MM.1S (cell line): Measurements from ENCODE around the gene CDC42BPA.

Source experiments
- DNase-seq: peaks from one replicate; pipeline ENCODE4 v3.0.0-alpha.2; 2015
- H2AFZ ChIP-seq: fragments of 300-600 bp; sonication (generic); 2 replicates; pipeline ENCODE4 v1.6.0; 2016; ENCODE audit warnings: antibody characterized with exemption, low read length
- H3F3A ChIP-seq: fragments of 300-600 bp; sonication (generic); 2 replicates; pipeline ENCODE4 v1.6.1; 2016; ENCODE audit warnings: mild to moderate bottlenecking, antibody characterized with exemption, low read length, moderate library complexity, mixed read lengths; ENCODE audit not compliant: insufficient read depth
- H3K27ac ChIP-seq: fragments of 300-600 bp; sonication (generic); 2 replicates; pipeline ENCODE4 v1.5.1; 2016; ENCODE audit warnings: mild to moderate bottlenecking, low read length
- H3K27me3 ChIP-seq: fragments of 300-600 bp; sonication (generic); replicated peaks from 2 replicates; pipeline ENCODE4 v1.6.0; 2016; ENCODE audit warnings: low read length; ENCODE audit not compliant: insufficient read depth
- H3K36me3 ChIP-seq: fragments of 300-600 bp; sonication (generic); replicated peaks from 2 replicates; pipeline ENCODE4 v1.6.1; 2016; ENCODE audit warnings: mild to moderate bottlenecking, low read length, mixed read lengths; ENCODE audit not compliant: insufficient read depth
- H3K4me1 ChIP-seq: fragments of 300-600 bp; sonication (generic); 2 replicates; pipeline ENCODE4 v1.6.1; 2016; ENCODE audit warnings: low read length, mixed read lengths
- H3K4me2 ChIP-seq: fragments of 300-600 bp; sonication (generic); 2 replicates; pipeline ENCODE4 v1.6.0; 2016; ENCODE audit warnings: low read depth, low read length
- H3K4me3 ChIP-seq: fragments of 300-600 bp; sonication (generic); 2 replicates; pipeline ENCODE4 v1.5.1; 2016; ENCODE audit warnings: low read length, mixed read lengths
- H3K79me2 ChIP-seq: fragments of 300-600 bp; sonication (generic); 2 replicates; pipeline ENCODE4 v1.6.1; 2016; ENCODE audit warnings: mixed run types, low read length, mixed read lengths
- H3K9ac ChIP-seq: fragments of 300-600 bp; sonication (generic); 2 replicates; pipeline ENCODE4 v1.6.1; 2016; ENCODE audit warnings: low read length, mixed read lengths
- H3K9me2 ChIP-seq: fragments of 300-600 bp; sonication (generic); replicated peaks from 2 replicates; pipeline ENCODE4 v1.6.1; 2016; ENCODE audit warnings: mild to moderate bottlenecking, low read length, mixed read lengths; ENCODE audit not compliant: insufficient read depth
- H3K9me3 ChIP-seq: fragments of 300-600 bp; sonication (generic); replicated peaks from 2 replicates; pipeline ENCODE4 v1.6.1; 2016; ENCODE audit warnings: mild to moderate bottlenecking, low read length, mixed read lengths; ENCODE audit not compliant: insufficient read depth
- H4K20me1 ChIP-seq: fragments of 300-600 bp; sonication (generic); 2 replicates; pipeline ENCODE4 v1.6.1; 2016; ENCODE audit warnings: mild to moderate bottlenecking, low read length, moderate library complexity, mixed read lengths; ENCODE audit not compliant: insufficient read depth
- CTCF ChIP-seq: fragments of 300-600 bp; sonication (generic); IDR thresholded peaks from 2 replicates; pipeline ENCODE4 v1.5.1; 2016; ENCODE audit warnings: antibody characterized with exemption, low read length, mixed read lengths
- EZH2 ChIP-seq: fragments of 300-600 bp; sonication (generic); optimal IDR thresholded peaks from 2 replicates; pipeline ENCODE3; 2017; ENCODE audit warnings: low read depth, mild to moderate bottlenecking, antibody characterized with exemption, low read length, mixed read lengths
- EZH2phosphoT487 ChIP-seq: fragments of 300-600 bp; sonication (generic); IDR thresholded peaks from 2 replicates; pipeline ENCODE4 v1.6.1; 2018; ENCODE audit warnings: antibody characterized with exemption, low read length

Gene CDC42BPA

GRCh38 chr1:227255086-227255732, 63.1 kb downstream of the CDC42BPA start:
- Histone ChIP-seq H3K4me1 (no peaks in the 10 kb centered on the region), H2AFZ (no peak overlapping the region), H3K27ac (no peak overlapping the region), H3K79me2 (no peaks in the 10 kb centered on the region), H4K20me1 (no peaks in the 10 kb centered on the region), H3K9me3 (no peaks in the 10 kb centered on the region), H3K4me3 (no peak overlapping the region), H3K9me2 (no peaks in the 10 kb centered on the region), H3K4me2 (no peak overlapping the region), H3K36me3 (no peaks in the 10 kb centered on the region), H3F3A (no peaks in the 10 kb centered on the region), H3K9ac (no peak overlapping the region), H3K27me3 (no peaks in the 10 kb centered on the region)
- DNase-seq = no peak
- TF ChIP-seq CTCF = no peak
- no peak for TF ChIP-seq EZH2phosphoT487
- TF ChIP-seq EZH2 = no peak

- no peaks in the 10 kb centered on the region for H3K4me1 ChIP-seq
- no peaks in the 10 kb centered on the region for H3K27me3 ChIP-seq
Measured at GRCh38 chr1:227253065-227253464, 65.2 kb downstream of the CDC42BPA start.

GRCh38 chr1:227245613-227246320, 72.5 kb downstream of the CDC42BPA start:
- Histone ChIP-seq H3K79me2 (no peaks in the 10 kb centered on the region), H3K9me3 (no peaks in the 10 kb centered on the region)
- no peak for TF ChIP-seq EZH2
- no peak for TF ChIP-seq EZH2phosphoT487
- no peak for TF ChIP-seq CTCF

More at GRCh38 chr1:227253065-227253464, 65.2 kb downstream of the CDC42BPA start:
- H4K20me1 ChIP-seq = no peaks in the 10 kb centered on the region
- H3K9ac ChIP-seq = no peak overlapping the region
- H3F3A ChIP-seq = no peaks in the 10 kb centered on the region
- H3K4me2 ChIP-seq = no peak overlapping the region
- no peak overlapping the region for H3K4me3 ChIP-seq
- H2AFZ ChIP-seq = no peak overlapping the region
- H3K9me3 ChIP-seq = no peaks in the 10 kb centered on the region
- H3K79me2 ChIP-seq = no peaks in the 10 kb centered on the region
- no peak overlapping the region for H3K27ac ChIP-seq
- DNase-seq = no peak
- no peaks in the 10 kb centered on the region for H3K9me2 ChIP-seq
- TF ChIP-seq EZH2 (no peak), EZH2phosphoT487 (no peak), CTCF (no peak)
- H3K36me3 ChIP-seq = no peaks in the 10 kb centered on the region

More at GRCh38 chr1:227245613-227246320, 72.5 kb downstream of the CDC42BPA start:
- H3K27me3 ChIP-seq = no peaks in the 10 kb centered on the region
- H2AFZ ChIP-seq = no peak overlapping the region
- H3K9ac ChIP-seq = no peak overlapping the region
- no peaks in the 10 kb centered on the region for H3F3A ChIP-seq
- no peaks in the 10 kb centered on the region for H3K4me1 ChIP-seq
- no peak overlapping the region for H3K4me3 ChIP-seq
- no peak overlapping the region for H3K27ac ChIP-seq
- no peak for DNase-seq
- no peaks in the 10 kb centered on the region for H3K9me2 ChIP-seq
- no peak overlapping the region for H3K4me2 ChIP-seq
- no peaks in the 10 kb centered on the region for H4K20me1 ChIP-seq
- H3K36me3 ChIP-seq = no peaks in the 10 kb centered on the region
